Measurements from ENCODE around the gene CTR9.

- TF ChIP-seq CTCF (IDR thresholded peaks at IDR 0.05) (no peak), POLR2A (IDR thresholded peaks at IDR 0.05) (no peak)
Measured at GRCh38 chr11:10744206-10744605, 6.8 kb upstream of the CTR9 start.
